T-helper 1 cell treated with Interleukin-12 subunit alpha and Interleukin-12 subunit beta and Interleukin-4 antibody, amounts not matched to agents 30 μg/mL and 1 μg/mL, for 36 hours (primary cell): ENCODE data around the gene RNF181.

Experiments used
- H3K27ac Mint-ChIP-seq: one replicate; pipeline ENCODE4 v1.8.0; 2021; ENCODE audit warnings: mild to moderate bottlenecking, mixed read lengths
- H3K27me3 Mint-ChIP-seq: one replicate; pipeline ENCODE4 v1.8.0; 2021; ENCODE audit warnings: low read depth, mixed read lengths
- H3K36me3 Mint-ChIP-seq: one replicate; pipeline ENCODE4 v1.8.0; 2021; ENCODE audit warnings: low read depth, mixed read lengths
- H3K4me1 Mint-ChIP-seq: one replicate; pipeline ENCODE4 v1.8.0; 2021; ENCODE audit warnings: low read depth, mixed read lengths
- H3K4me3 Mint-ChIP-seq: one replicate; pipeline ENCODE4 v1.8.0; 2021; ENCODE audit warnings: mild to moderate bottlenecking, moderate library complexity, mixed read lengths
- H3K9me3 Mint-ChIP-seq: one replicate; pipeline ENCODE4 v1.8.0; 2021; ENCODE audit warnings: mixed read lengths

The RNF181 gene

GRCh38 chr2:85642725-85643124, 47.2 kb downstream of the RNF181 start:
- H3K27ac Mint-ChIP-seq: peak overlapping the region; percentile 38
- H3K4me3 Mint-ChIP-seq: no peak overlapping the region
- H3K4me1 Mint-ChIP-seq: peaks cover 22% of the 10 kb centered on the region
- H3K36me3 Mint-ChIP-seq: peaks cover 55% of the 10 kb centered on the region
- H3K27me3 Mint-ChIP-seq: no peaks in the 10 kb centered on the region
- H3K9me3 Mint-ChIP-seq: no peaks in the 10 kb centered on the region

- H3K4me3 Mint-ChIP-seq: no peak overlapping the region
- H3K36me3 Mint-ChIP-seq: peaks cover 65% of the 10 kb centered on the region
- peaks cover 22% of the 10 kb centered on the region for H3K4me1 Mint-ChIP-seq
- no peak overlapping the region for H3K27ac Mint-ChIP-seq
- no peaks in the 10 kb centered on the region for H3K27me3 Mint-ChIP-seq
- H3K9me3 Mint-ChIP-seq: no peaks in the 10 kb centered on the region
Observed at GRCh38 chr2:85644909-85645308, 49.4 kb downstream of the RNF181 start.

GRCh38 chr2:85646166-85646565, 50.6 kb downstream of the RNF181 start:
- Mint-ChIP-seq H3K36me3 (peaks cover 62% of the 10 kb centered on the region), H3K27ac (no peak overlapping the region), H3K27me3 (no peaks in the 10 kb centered on the region), H3K4me3 (no peak overlapping the region), H3K4me1 (peaks cover 20% of the 10 kb centered on the region), H3K9me3 (no peaks in the 10 kb centered on the region)
